Memory B cell (primary cell): Measurements from ENCODE around the gene RILPL1.
"Not testable (repeated sequence)": the region's sequence is repeated elsewhere in the genome, so short reads cannot be mapped to it uniquely, and the experiment has no call there.

Experiments used
- ATAC-seq: fragments of 150-1000 bp; cut with Tn5 transposase; 2 replicates; pipeline ENCODE4 v1.10.0; 2021; ENCODE audit warnings: low read depth, mild to moderate bottlenecking, moderate library complexity
- DNase-seq, 2 donors: peaks; one replicate each; pipeline ENCODE4 v3.0.0; 2022; ENCODE audit warnings: low spot score in 2 of 2
- H3K27ac Mint-ChIP-seq: one replicate; pipeline ENCODE4 v1.8.0; 2022; ENCODE audit warnings: mild to moderate bottlenecking, moderate library complexity, mixed read lengths
- H3K27me3 Mint-ChIP-seq: one replicate; pipeline ENCODE4 v1.8.0; 2022; ENCODE audit warnings: mixed read lengths
- H3K36me3 Mint-ChIP-seq: one replicate; pipeline ENCODE4 v1.8.0; 2022; ENCODE audit warnings: mild to moderate bottlenecking, mixed read lengths
- H3K4me1 Mint-ChIP-seq: one replicate; pipeline ENCODE4 v1.8.0; 2022; ENCODE audit warnings: mixed read lengths
- H3K4me3 Mint-ChIP-seq: one replicate; pipeline ENCODE4 v1.8.0; 2022; ENCODE audit warnings: mild to moderate bottlenecking, moderate library complexity, mixed read lengths
- H3K9me3 Mint-ChIP-seq: one replicate; pipeline ENCODE4 v1.8.0; 2022; ENCODE audit warnings: mixed read lengths

Gene RILPL1

GRCh38 chr12:123520567-123521474, 12.7 kb downstream of the RILPL1 start:
- no peak overlapping the region for H3K4me3 Mint-ChIP-seq
- no peak overlapping the region for H3K27ac Mint-ChIP-seq
- ATAC-seq (no peak), DNase-seq (no peak)
- no peaks in the 10 kb centered on the region for H3K4me1 Mint-ChIP-seq
- H3K27me3 Mint-ChIP-seq: no peaks in the 10 kb centered on the region
- H3K36me3 Mint-ChIP-seq: peaks cover 5% of the 10 kb centered on the region
- no peaks in the 10 kb centered on the region for H3K9me3 Mint-ChIP-seq

- Mint-ChIP-seq H3K27ac (peak overlapping the region; percentile 41), H3K4me3 (no peak overlapping the region), H3K27me3 (no peaks in the 10 kb centered on the region), H3K4me1 (no peaks in the 10 kb centered on the region), H3K9me3 (no peaks in the 10 kb centered on the region), H3K36me3 (peaks cover 5% of the 10 kb centered on the region)
- ATAC-seq (no peak), DNase-seq (no peak)
Observed at GRCh38 chr12:123519141-123520001, 14.1 kb downstream of the RILPL1 start.

- no peaks in the 10 kb centered on the region for H3K4me1 Mint-ChIP-seq
- DNase-seq (no peak), ATAC-seq (no peak)
- no peaks in the 10 kb centered on the region for H3K9me3 Mint-ChIP-seq
- H3K4me3 Mint-ChIP-seq: no peak overlapping the region
- H3K27ac Mint-ChIP-seq: no peak overlapping the region
- no peaks in the 10 kb centered on the region for H3K27me3 Mint-ChIP-seq
- H3K36me3 Mint-ChIP-seq: peaks cover 4% of the 10 kb centered on the region
Observed at GRCh38 chr12:123516216-123516780, 17.2 kb downstream of the RILPL1 start.

- not testable (repeated sequence) for H3K9me3 Mint-ChIP-seq, H3K36me3 Mint-ChIP-seq, H3K27ac Mint-ChIP-seq
Observed at GRCh38 chr12:123514582-123515221, 18.8 kb downstream of the RILPL1 start.

GRCh38 chr12:123513805-123514204, 19.7 kb downstream of the RILPL1 start:
- H3K4me1 Mint-ChIP-seq: peaks cover 2% of the 10 kb centered on the region
- H3K9me3 Mint-ChIP-seq: no peaks in the 10 kb centered on the region
- peaks cover 4% of the 10 kb centered on the region for H3K36me3 Mint-ChIP-seq

More at GRCh38 chr12:123514582-123515221, 18.8 kb downstream of the RILPL1 start:
- ATAC-seq, H3K4me3 Mint-ChIP-seq, H3K4me1 Mint-ChIP-seq, H3K27me3 Mint-ChIP-seq, DNase-seq: not testable (repeated sequence)

GRCh38 chr12:123512838-123513665, 20.5 kb downstream of the RILPL1 start:
- Mint-ChIP-seq H3K4me3 (no peak overlapping the region), H3K27me3 (no peaks in the 10 kb centered on the region), H3K27ac (no peak overlapping the region), H3K36me3 (peaks cover 4% of the 10 kb centered on the region), H3K9me3 (no peaks in the 10 kb centered on the region), H3K4me1 (peaks cover 2% of the 10 kb centered on the region)
- DNase-seq (no peak), ATAC-seq (no peak)

More at GRCh38 chr12:123513805-123514204, 19.7 kb downstream of the RILPL1 start:
- Mint-ChIP-seq H3K27me3 (no peaks in the 10 kb centered on the region), H3K4me3 (no peak overlapping the region), H3K27ac (no peak overlapping the region)
- ATAC-seq (no peak), DNase-seq (no peak)

- ATAC-seq (no peak), DNase-seq (no peak)
- H3K27ac Mint-ChIP-seq: no peak overlapping the region
- no peaks in the 10 kb centered on the region for H3K9me3 Mint-ChIP-seq
- H3K27me3 Mint-ChIP-seq: no peaks in the 10 kb centered on the region
- H3K36me3 Mint-ChIP-seq: no peaks in the 10 kb centered on the region
- H3K4me1 Mint-ChIP-seq: peaks cover 2% of the 10 kb centered on the region
- no peak overlapping the region for H3K4me3 Mint-ChIP-seq
Observed at GRCh38 chr12:123506843-123507236, 26.7 kb downstream of the RILPL1 start.

- no peaks in the 10 kb centered on the region for H3K27me3 Mint-ChIP-seq
Observed at GRCh38 chr12:123506059-123506842, 27.3 kb downstream of the RILPL1 start.

GRCh38 chr12:123502163-123502704, 31.3 kb downstream of the RILPL1 start:
- peaks cover 2% of the 10 kb centered on the region for H3K4me1 Mint-ChIP-seq
- peaks cover 2% of the 10 kb centered on the region for H3K27me3 Mint-ChIP-seq
- H3K4me3 Mint-ChIP-seq: no peak overlapping the region
- ATAC-seq: no peak
- no peak overlapping the region for H3K27ac Mint-ChIP-seq
- no peaks in the 10 kb centered on the region for H3K9me3 Mint-ChIP-seq
- no peak for DNase-seq
- H3K36me3 Mint-ChIP-seq: peaks cover 4% of the 10 kb centered on the region

More at GRCh38 chr12:123506059-123506842, 27.3 kb downstream of the RILPL1 start:
- Mint-ChIP-seq H3K4me1 (peaks cover 2% of the 10 kb centered on the region), H3K4me3 (no peak overlapping the region), H3K9me3 (no peaks in the 10 kb centered on the region), H3K36me3 (no peaks in the 10 kb centered on the region), H3K27ac (no peak overlapping the region)
- DNase-seq (no peak), ATAC-seq (no peak)

- no peak overlapping the region for H3K27ac Mint-ChIP-seq
- DNase-seq (no peak), ATAC-seq (no peak)
- H3K4me1 Mint-ChIP-seq: peaks cover 2% of the 10 kb centered on the region
- H3K4me3 Mint-ChIP-seq: no peak overlapping the region
- H3K27me3 Mint-ChIP-seq: peaks cover 2% of the 10 kb centered on the region
- H3K36me3 Mint-ChIP-seq: peaks cover 4% of the 10 kb centered on the region
- no peaks in the 10 kb centered on the region for H3K9me3 Mint-ChIP-seq
Observed at GRCh38 chr12:123499332-123499731, 34.2 kb downstream of the RILPL1 start.

- Mint-ChIP-seq H3K9me3 (no peaks in the 10 kb centered on the region), H3K27ac (no peak overlapping the region), H3K27me3 (peaks cover 4% of the 10 kb centered on the region), H3K4me3 (no peak overlapping the region), H3K4me1 (peaks cover 2% of the 10 kb centered on the region), H3K36me3 (peaks cover 4% of the 10 kb centered on the region)
- DNase-seq (no peak), ATAC-seq (no peak)
Observed at GRCh38 chr12:123498126-123498825, 35.2 kb downstream of the RILPL1 start.

- Mint-ChIP-seq H3K36me3 (peaks cover 4% of the 10 kb centered on the region), H3K4me1 (peaks cover 2% of the 10 kb centered on the region), H3K9me3 (no peaks in the 10 kb centered on the region), H3K27me3 (peaks cover 4% of the 10 kb centered on the region), H3K4me3 (no peak overlapping the region), H3K27ac (no peak overlapping the region)
- no peak for DNase-seq
- ATAC-seq: no peak
Observed at GRCh38 chr12:123497065-123497464, 36.5 kb downstream of the RILPL1 start.
